DOHH2 (cell line): ENCODE data around the gene KIRREL3.

Experiments
- H3F3A ChIP-seq: fragments of 200-600 bp; sonication (generic), shearing (Covaris generic); 2 replicates; pipeline ENCODE4 v1.6.0; 2016; ENCODE audit warnings: antibody characterized with exemption, mild to moderate bottlenecking; ENCODE audit not compliant: control insufficient read depth, insufficient read depth
- H3K27ac ChIP-seq: fragments of 200-600 bp; sonication (generic); 2 replicates; pipeline ENCODE4 v1.5.1; 2014; ENCODE audit warnings: low read depth, mild to moderate bottlenecking, low read length, moderate library complexity
- H3K27me3 ChIP-seq: fragments of 200-600 bp; sonication (generic); 2 replicates; pipeline ENCODE4 v1.6.1; 2014; ENCODE audit warnings: mild to moderate bottlenecking, low read length, mixed read lengths; ENCODE audit not compliant: control insufficient read depth
- H3K36me3 ChIP-seq: fragments of 200-600 bp; sonication (generic); 2 replicates; pipeline ENCODE4 v1.6.1; 2014; ENCODE audit warnings: mild to moderate bottlenecking, low read length, moderate library complexity, mixed read lengths; ENCODE audit not compliant: control insufficient read depth
- H3K4me1 ChIP-seq: fragments of 200-600 bp; sonication (generic); 2 replicates; pipeline ENCODE4 v1.6.1; 2014; ENCODE audit warnings: mild to moderate bottlenecking, low read length, mixed read lengths; ENCODE audit not compliant: control insufficient read depth
- H3K4me2 ChIP-seq: fragments of 200-600 bp; sonication (generic); 2 replicates; pipeline ENCODE4 v1.6.0; 2014; ENCODE audit warnings: mild to moderate bottlenecking, low read length, moderate library complexity
- H3K4me3 ChIP-seq: fragments of 200-600 bp; sonication (generic); 2 replicates; pipeline ENCODE4 v1.5.1; 2014; ENCODE audit warnings: mild to moderate bottlenecking, low read length, mixed read lengths
- H3K79me2 ChIP-seq: fragments of 200-600 bp; sonication (generic); 2 replicates; pipeline ENCODE4 v1.6.1; 2014; ENCODE audit warnings: mild to moderate bottlenecking, low read length, mixed read lengths; ENCODE audit not compliant: control insufficient read depth
- H3K9me2 ChIP-seq: fragments of 200-600 bp; sonication (generic); replicated peaks from 2 replicates; pipeline ENCODE4 v1.6.1; 2014; ENCODE audit warnings: mild to moderate bottlenecking, low read length, mixed read lengths; ENCODE audit not compliant: control insufficient read depth
- H3K9me3 ChIP-seq: fragments of 200-600 bp; sonication (generic); 2 replicates; pipeline ENCODE4 v1.6.1; 2014; ENCODE audit warnings: antibody characterized with exemption, low read length, mixed read lengths; ENCODE audit not compliant: control insufficient read depth, insufficient read depth
- H4K20me1 ChIP-seq: fragments of 200-600 bp; sonication (generic); 2 replicates; pipeline ENCODE4 v1.6.0; 2014; ENCODE audit warnings: low read depth, mild to moderate bottlenecking, antibody characterized with exemption, low read length, moderate library complexity; ENCODE audit not compliant: control insufficient read depth, insufficient read depth
- EZH2phosphoT487 ChIP-seq: fragments of 200-600 bp; sonication (generic); IDR thresholded peaks from 2 replicates; pipeline ENCODE4 v1.6.1; 2017; ENCODE audit warnings: borderline replicate concordance, mild to moderate bottlenecking, antibody characterized with exemption, low read length, moderate library complexity, mixed read lengths
- TF ChIP-seq, protein P1 (sequence below): fragments of 200-600 bp; sonication (generic); IDR thresholded peaks from one replicate; pipeline ENCODE4 v1.5.1; 2014; ENCODE audit warnings: antibody characterized with exemption, mild to moderate bottlenecking, low read depth, low read length; ENCODE audit not compliant: poor library complexity, severe bottlenecking

KIRREL3 gene

DNA sequence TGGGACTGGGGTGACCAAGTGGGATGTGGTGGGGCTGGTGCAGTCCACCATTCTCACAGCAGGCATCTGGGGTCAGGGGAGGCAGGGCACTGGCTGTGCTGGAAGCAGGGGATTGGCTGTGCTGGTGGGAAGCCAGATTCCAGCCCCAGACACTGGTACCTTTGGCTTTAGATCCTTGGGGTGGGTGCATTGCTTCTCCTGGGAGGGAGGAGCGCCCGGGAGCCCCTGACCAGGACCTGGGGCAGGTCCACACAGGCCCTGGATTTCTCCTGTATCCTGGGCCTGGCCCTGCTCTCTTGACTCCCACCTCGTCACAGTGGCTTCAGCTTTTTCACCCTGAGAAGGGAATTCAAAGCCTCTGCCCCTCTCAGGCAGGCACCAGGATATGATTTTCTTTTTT, 606.5 kb downstream of the KIRREL3 start:
- Histone ChIP-seq H3K27me3 (no peaks in the 10 kb centered on the region), H3F3A (no peaks in the 10 kb centered on the region), H3K4me1 (peaks cover 8% of the 10 kb centered on the region), H3K79me2 (no peaks in the 10 kb centered on the region), H3K4me3 (no peak overlapping the region), H3K9me2 (no peaks in the 10 kb centered on the region), H3K36me3 (no peaks in the 10 kb centered on the region), H3K4me2 (no peak overlapping the region), H3K9me3 (no peaks in the 10 kb centered on the region), H4K20me1 (no peaks in the 10 kb centered on the region), H3K27ac (no peak overlapping the region)
- TF ChIP-seq, protein P1, sequence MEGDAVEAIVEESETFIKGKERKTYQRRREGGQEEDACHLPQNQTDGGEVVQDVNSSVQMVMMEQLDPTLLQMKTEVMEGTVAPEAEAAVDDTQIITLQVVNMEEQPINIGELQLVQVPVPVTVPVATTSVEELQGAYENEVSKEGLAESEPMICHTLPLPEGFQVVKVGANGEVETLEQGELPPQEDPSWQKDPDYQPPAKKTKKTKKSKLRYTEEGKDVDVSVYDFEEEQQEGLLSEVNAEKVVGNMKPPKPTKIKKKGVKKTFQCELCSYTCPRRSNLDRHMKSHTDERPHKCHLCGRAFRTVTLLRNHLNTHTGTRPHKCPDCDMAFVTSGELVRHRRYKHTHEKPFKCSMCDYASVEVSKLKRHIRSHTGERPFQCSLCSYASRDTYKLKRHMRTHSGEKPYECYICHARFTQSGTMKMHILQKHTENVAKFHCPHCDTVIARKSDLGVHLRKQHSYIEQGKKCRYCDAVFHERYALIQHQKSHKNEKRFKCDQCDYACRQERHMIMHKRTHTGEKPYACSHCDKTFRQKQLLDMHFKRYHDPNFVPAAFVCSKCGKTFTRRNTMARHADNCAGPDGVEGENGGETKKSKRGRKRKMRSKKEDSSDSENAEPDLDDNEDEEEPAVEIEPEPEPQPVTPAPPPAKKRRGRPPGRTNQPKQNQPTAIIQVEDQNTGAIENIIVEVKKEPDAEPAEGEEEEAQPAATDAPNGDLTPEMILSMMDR, result no peak
- no peak for TF ChIP-seq EZH2phosphoT487

- Histone ChIP-seq H3K4me2 (no peak overlapping the region), H3K79me2 (no peaks in the 10 kb centered on the region), H4K20me1 (no peaks in the 10 kb centered on the region), H3F3A (no peaks in the 10 kb centered on the region), H3K4me3 (no peak overlapping the region), H3K4me1 (peaks cover 8% of the 10 kb centered on the region), H3K27me3 (no peaks in the 10 kb centered on the region), H3K27ac (no peak overlapping the region), H3K36me3 (no peaks in the 10 kb centered on the region), H3K9me2 (no peaks in the 10 kb centered on the region), H3K9me3 (no peaks in the 10 kb centered on the region)
- TF ChIP-seq, protein P1, result no peak
- TF ChIP-seq EZH2phosphoT487, result no peak
Measured at GRCh38 chr11:126393143-126393542, 607.4 kb downstream of the KIRREL3 start.

- H3K79me2 ChIP-seq, result no peaks in the 10 kb centered on the region
- H3K4me1 ChIP-seq, result peaks cover 8% of the 10 kb centered on the region
- H3K27me3 ChIP-seq, result no peaks in the 10 kb centered on the region
- no peak for TF ChIP-seq EZH2phosphoT487
- TF ChIP-seq, protein P1, result no peak
- H3K9me2 ChIP-seq, result no peaks in the 10 kb centered on the region
- H3K4me3 ChIP-seq, result no peak overlapping the region
- no peaks in the 10 kb centered on the region for H4K20me1 ChIP-seq
- H3K4me2 ChIP-seq, result no peak overlapping the region
- no peaks in the 10 kb centered on the region for H3F3A ChIP-seq
- no peaks in the 10 kb centered on the region for H3K36me3 ChIP-seq
- H3K27ac ChIP-seq, result no peak overlapping the region
- H3K9me3 ChIP-seq, result no peaks in the 10 kb centered on the region
Measured at GRCh38 chr11:126392633-126393013, 607.9 kb downstream of the KIRREL3 start.
